Keratinocyte (primary cell): ENCODE data around the gene KIZ. TPM values are rescaled to one million over a fixed set of nuclear protein-coding genes. Genes with fewer than 3 reads are reported as not detected.

Source experiments
- DNase-seq: peaks from one replicate; pipeline ENCODE4 v3.0.0-alpha.2; 2011; ENCODE audit warnings: low read depth, missing footprints, low spot score
- FAIRE-seq: peaks from 2 replicates; lab custom pipeline; 2011; peaks lifted over from hg19 to GRCh38; lab: Jason Lieb, UNC
- H2AFZ ChIP-seq: 2 replicates; pipeline ENCODE4 v1.6.0; 2012; ENCODE audit warnings: low read length, control low read depth, inconsistent platforms; ENCODE audit not compliant: control insufficient read depth
- H3K27ac ChIP-seq: 2 replicates; pipeline ENCODE4 v1.5.1; 2011; ENCODE audit warnings: low read length; ENCODE audit not compliant: control insufficient read depth, insufficient read depth
- H3K27me3 ChIP-seq: 3 replicates; pipeline ENCODE4 v1.6.0; 2011; ENCODE audit warnings: low read length; ENCODE audit not compliant: control insufficient read depth, insufficient read depth; ENCODE audit errors: extremely low read depth
- H3K36me3 ChIP-seq, 2 experiments: 2 replicates in 1 of 2; 3 replicates in 1 of 2; pipeline ENCODE4 v1.5.1; 2011; ENCODE audit warnings: low read length in 2 of 2, mild to moderate bottlenecking in 1 of 2; ENCODE audit not compliant: control insufficient read depth in 2 of 2, insufficient read depth in 2 of 2; ENCODE audit errors: extremely low read depth in 1 of 2
- H3K4me1 ChIP-seq: 3 replicates; pipeline ENCODE4 v1.5.1; 2011; ENCODE audit warnings: low read length; ENCODE audit not compliant: control insufficient read depth, insufficient read depth; ENCODE audit errors: extremely low read depth
- H3K4me2 ChIP-seq: 3 replicates; pipeline ENCODE4 v1.6.0; 2011; ENCODE audit warnings: low read depth, low read length; ENCODE audit not compliant: control insufficient read depth, insufficient read depth; ENCODE audit errors: extremely low read depth
- H3K4me3 ChIP-seq, 3 experiments: fragments of 200-600 bp in 1 of 3; sonication (generic) in 1 of 3; 2 replicates in 2 of 3; 3 replicates in 1 of 3; pipeline ENCODE4 v1.5.1; 2011 to 2016; ENCODE audit warnings: low read length in 3 of 3, mild to moderate bottlenecking in 3 of 3, control low read depth in 2 of 3, inconsistent platforms in 1 of 3, low read depth in 1 of 3, mixed read lengths in 1 of 3, mixed run types in 1 of 3, moderate library complexity in 1 of 3; ENCODE audit not compliant: control insufficient read depth in 2 of 3, insufficient read depth in 2 of 3; ENCODE audit errors: extremely low read depth in 1 of 3
- H3K79me2 ChIP-seq: 2 replicates; pipeline ENCODE4 v1.6.0; 2012; ENCODE audit warnings: low read length; ENCODE audit not compliant: control insufficient read depth, insufficient read depth
- H3K9ac ChIP-seq: 3 replicates; pipeline ENCODE4 v1.6.0; 2011; ENCODE audit warnings: low read length; ENCODE audit not compliant: control insufficient read depth, insufficient read depth; ENCODE audit errors: extremely low read depth
- H3K9me1 ChIP-seq: 3 replicates; pipeline ENCODE4 v1.6.0; 2011; ENCODE audit warnings: low read length; ENCODE audit not compliant: control insufficient read depth, insufficient read depth; ENCODE audit errors: extremely low read depth
- H3K9me3 ChIP-seq: 2 replicates; pipeline ENCODE4 v1.5.1; 2012; ENCODE audit warnings: low read depth, low read length; ENCODE audit not compliant: control insufficient read depth
- H4K20me1 ChIP-seq: 3 replicates; pipeline ENCODE4 v1.6.0; 2011; ENCODE audit warnings: low read length; ENCODE audit not compliant: control insufficient read depth, insufficient read depth; ENCODE audit errors: extremely low read depth
- EZH2 ChIP-seq: IDR thresholded peaks from one replicate; pipeline ENCODE4 v1.6.1; 2012; ENCODE audit warnings: inconsistent platforms, mild to moderate bottlenecking, low read length, moderate library complexity
- dilution Hi-C: fragments of 300-500 bp; cut with MboI; formaldehyde crosslinking; loops from one replicate; pipeline ENCODE4 v1.7.0; 2020; ENCODE audit warnings: low sequenced_read_pairs; ENCODE audit not compliant: extremely low pct_ligation_motif_present
- polyA plus RNA-seq, 5 experiments: library from polyadenylated mRNA; depleted of rRNA in 3 of 5; stranded (reverse) in 3 of 5; stranded (forward) in 1 of 5; unstranded in 1 of 5; fragments of >200 nt; gene quantifications; 1 replicate in 1 of 5; 2 replicates in 3 of 5; 3 replicates in 1 of 5; pipeline versions ENCODE4 v1.2.1 to v1.2.3, GENCODE V29; 2011 to 2012; ENCODE audit warnings: missing spikeins in 2 of 5, low read depth in 1 of 5, low replicate concordance in 1 of 5
- TF ChIP-seq, protein P1 (sequence below), 3 experiments: IDR thresholded peaks in 1 of 3; conservative IDR thresholded peaks in 1 of 3; optimal IDR thresholded peaks in 1 of 3; 2 replicates in 2 of 3; 3 replicates in 1 of 3; pipeline versions ENCODE3 to v1.5.1; 2011; ENCODE audit warnings: low read length in 3 of 3, mild to moderate bottlenecking in 3 of 3, moderate library complexity in 2 of 3, control low read depth in 1 of 3, inconsistent platforms in 1 of 3; ENCODE audit not compliant: insufficient read depth in 2 of 3; ENCODE audit errors: extremely low read depth in 1 of 3

KIZ gene
- polyA plus RNA-seq, 1 donor (not counting 4 experiments of a cell fraction or from before 2014, with no cell fraction given): 21.3 TPM

DNA sequence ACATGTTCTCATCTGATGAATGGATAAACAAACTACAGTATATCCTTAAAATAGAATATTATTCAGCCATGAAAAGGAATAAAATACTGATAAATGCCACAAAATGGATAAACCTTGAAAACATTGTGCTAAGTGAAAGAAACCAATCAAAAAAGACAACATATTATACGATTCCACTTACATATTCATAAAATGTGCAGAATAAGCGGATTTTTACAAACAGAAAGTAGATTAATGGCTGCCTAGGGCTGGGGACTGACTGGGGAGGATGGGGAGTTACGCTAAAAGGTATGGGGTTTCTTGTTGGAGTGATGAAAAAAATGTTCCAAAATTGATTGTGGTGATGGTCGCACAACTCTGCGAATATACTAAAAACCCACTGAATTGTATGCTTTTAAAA, 29.4 kb downstream of the KIZ start:
- no peaks in the 10 kb centered on the region for H3K27me3 ChIP-seq
- H3K9ac ChIP-seq: no peak overlapping the region
- H3K36me3 ChIP-seq: no peaks in the 10 kb centered on the region
- H3K9me3 ChIP-seq: no peaks in the 10 kb centered on the region
- H3K4me2 ChIP-seq: no peak overlapping the region
- dilution Hi-C loops: no loop called here
- H4K20me1 ChIP-seq: no peaks in the 10 kb centered on the region
- DNase-seq (no peak), FAIRE-seq (no peak)
- H3K4me3 ChIP-seq: no peak overlapping the region
- H2AFZ ChIP-seq: no peak overlapping the region
- no peak overlapping the region for H3K27ac ChIP-seq
- no peaks in the 10 kb centered on the region for H3K4me1 ChIP-seq
- H3K9me1 ChIP-seq: no peaks in the 10 kb centered on the region
- TF ChIP-seq, protein P1, sequence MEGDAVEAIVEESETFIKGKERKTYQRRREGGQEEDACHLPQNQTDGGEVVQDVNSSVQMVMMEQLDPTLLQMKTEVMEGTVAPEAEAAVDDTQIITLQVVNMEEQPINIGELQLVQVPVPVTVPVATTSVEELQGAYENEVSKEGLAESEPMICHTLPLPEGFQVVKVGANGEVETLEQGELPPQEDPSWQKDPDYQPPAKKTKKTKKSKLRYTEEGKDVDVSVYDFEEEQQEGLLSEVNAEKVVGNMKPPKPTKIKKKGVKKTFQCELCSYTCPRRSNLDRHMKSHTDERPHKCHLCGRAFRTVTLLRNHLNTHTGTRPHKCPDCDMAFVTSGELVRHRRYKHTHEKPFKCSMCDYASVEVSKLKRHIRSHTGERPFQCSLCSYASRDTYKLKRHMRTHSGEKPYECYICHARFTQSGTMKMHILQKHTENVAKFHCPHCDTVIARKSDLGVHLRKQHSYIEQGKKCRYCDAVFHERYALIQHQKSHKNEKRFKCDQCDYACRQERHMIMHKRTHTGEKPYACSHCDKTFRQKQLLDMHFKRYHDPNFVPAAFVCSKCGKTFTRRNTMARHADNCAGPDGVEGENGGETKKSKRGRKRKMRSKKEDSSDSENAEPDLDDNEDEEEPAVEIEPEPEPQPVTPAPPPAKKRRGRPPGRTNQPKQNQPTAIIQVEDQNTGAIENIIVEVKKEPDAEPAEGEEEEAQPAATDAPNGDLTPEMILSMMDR (optimal IDR thresholded peaks at IDR 0.05 in 1 of 3, IDR thresholded peaks at IDR 0.05 in 1 of 3, conservative IDR thresholded peaks at IDR 0.05 in 1 of 3; ENCODE audit: extremely low read depth in 1 of 3, insufficient read depth in 2 of 3, low read length in 3 of 3): no peak
- no peak for TF ChIP-seq EZH2
- H3K79me2 ChIP-seq: no peaks in the 10 kb centered on the region

DNA sequence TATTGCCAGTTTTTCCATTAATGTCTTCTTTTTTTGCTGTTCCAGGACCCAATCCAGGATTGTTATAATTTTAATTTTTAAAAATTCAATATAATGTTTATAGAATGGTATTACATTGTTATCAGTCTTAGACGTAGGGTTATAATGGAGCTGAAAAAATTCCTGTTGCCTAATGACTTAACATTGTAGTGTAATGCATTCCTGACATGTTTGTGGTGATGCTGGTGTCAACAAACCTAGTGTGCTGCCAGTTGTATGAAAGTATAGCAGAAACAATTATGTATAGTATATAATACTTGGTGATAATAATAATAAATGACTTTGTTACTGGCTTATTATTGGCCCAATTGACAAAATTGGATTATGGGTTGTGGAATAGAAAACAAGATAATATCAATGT, 30.4 kb downstream of the KIZ start:
- H3K27ac ChIP-seq: no peak overlapping the region
- H4K20me1 ChIP-seq: no peaks in the 10 kb centered on the region
- no peak for TF ChIP-seq EZH2
- H3K4me3 ChIP-seq: no peak overlapping the region
- H3K9me3 ChIP-seq: no peaks in the 10 kb centered on the region
- no peaks in the 10 kb centered on the region for H3K9me1 ChIP-seq
- no peak overlapping the region for H2AFZ ChIP-seq
- DNase-seq: no peak
- H3K36me3 ChIP-seq: no peaks in the 10 kb centered on the region
- H3K9ac ChIP-seq: no peak overlapping the region
- no peak for FAIRE-seq
- H3K79me2 ChIP-seq: no peaks in the 10 kb centered on the region
- no peak overlapping the region for H3K4me2 ChIP-seq
- dilution Hi-C loops: no loop called here
- no peaks in the 10 kb centered on the region for H3K27me3 ChIP-seq
- no peaks in the 10 kb centered on the region for H3K4me1 ChIP-seq

DNA sequence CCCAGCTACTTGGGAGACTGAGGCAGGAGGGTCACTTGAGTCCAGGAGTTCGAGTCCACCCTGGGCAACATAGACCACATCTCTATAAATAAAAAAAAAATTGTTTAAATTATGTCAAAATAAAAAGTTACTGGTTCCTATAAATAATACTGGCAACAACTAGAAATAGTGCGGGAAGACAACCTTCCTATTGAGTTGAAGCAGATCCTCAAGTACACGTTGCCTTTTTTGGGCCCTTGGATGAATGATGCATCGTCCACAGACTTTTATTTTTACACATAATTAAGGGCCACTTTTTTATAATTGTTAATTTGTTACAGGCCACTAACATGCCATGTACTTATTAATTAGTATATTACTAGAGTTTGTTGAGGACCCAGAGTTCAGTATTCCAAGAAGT, 31.1 kb downstream of the KIZ start:
- no peaks in the 10 kb centered on the region for H3K36me3 ChIP-seq
- H3K9ac ChIP-seq: no peak overlapping the region
- H3K4me3 ChIP-seq: no peak overlapping the region
- H4K20me1 ChIP-seq: no peaks in the 10 kb centered on the region
- H3K9me1 ChIP-seq: no peaks in the 10 kb centered on the region
- peaks cover 3% of the 10 kb centered on the region for H3K4me1 ChIP-seq
- no peaks in the 10 kb centered on the region for H3K27me3 ChIP-seq
- no peaks in the 10 kb centered on the region for H3K9me3 ChIP-seq
- DNase-seq (no peak), FAIRE-seq (no peak)
- no peak overlapping the region for H3K4me2 ChIP-seq
- H2AFZ ChIP-seq: no peak overlapping the region
- dilution Hi-C loops: no loop called here
- H3K79me2 ChIP-seq: no peaks in the 10 kb centered on the region
- H3K27ac ChIP-seq: no peak overlapping the region
- TF ChIP-seq, protein P1 (optimal IDR thresholded peaks at IDR 0.05 in 1 of 3, IDR thresholded peaks at IDR 0.05 in 1 of 3, conservative IDR thresholded peaks at IDR 0.05 in 1 of 3; ENCODE audit: extremely low read depth in 1 of 3, insufficient read depth in 2 of 3, low read length in 3 of 3): no peak
- TF ChIP-seq EZH2: no peak
